ENCODE data around the gene ARHGAP18. TPM values are rescaled to one million over a fixed set of nuclear protein-coding genes. Genes with fewer than 3 reads are reported as not detected.

Gene ARHGAP18
- total and polyA plus RNA-seq, 2 of the 13 experiments (the other 11 are each of a cell fraction or from before 2014, with no cell fraction given) = 58.2 to 115 TPM

GRCh38 chr6:129637340-129638054 is 72.5 kb downstream of the ARHGAP18 start (continued):
- TF ChIP-seq ZNF253 (CRISPR knock-in tag; IDR thresholded peaks at IDR 0.05; ENCODE audit: borderline replicate concordance) (no peak), HCFC1 (IDR thresholded peaks at IDR 0.05; ENCODE audit: low read depth, low read length) (no peak), GMEB2 (CRISPR knock-in tag; IDR thresholded peaks at IDR 0.05; ENCODE audit: low read depth) (no peak), FOXO1 (CRISPR knock-in tag; IDR thresholded peaks at IDR 0.05) (no peak), SRSF4 (IDR thresholded peaks at IDR 0.05; ENCODE audit: low read depth, low read length, poor library complexity, severe bottlenecking) (no peak), CREB1 (IDR thresholded peaks at IDR 0.05) (no peak), CREB1 (CRISPR knock-in tag; IDR thresholded peaks at IDR 0.05) (no peak), FUBP1 (CRISPR knock-in tag; IDR thresholded peaks at IDR 0.05; ENCODE audit: borderline replicate concordance) (no peak), ZFP36 (IDR thresholded peaks at IDR 0.05; ENCODE audit: borderline replicate concordance, low read depth, low read length, partially characterized antibody) (no peak), TEAD2 (CRISPR knock-in tag; IDR thresholded peaks at IDR 0.05) (no peak), ATF7-NPFF (CRISPR knock-in tag; IDR thresholded peaks at IDR 0.05; ENCODE audit: low read depth) (no peak), CC2D1A (CRISPR knock-in tag; IDR thresholded peaks at IDR 0.05) (no peak), NBN (conservative IDR thresholded peaks at IDR 0.05) (no peak), ZNF496 (CRISPR knock-in tag; IDR thresholded peaks at IDR 0.05; ENCODE audit: insufficient replicate concordance) (no peak), TEAD3 (CRISPR knock-in tag; optimal IDR thresholded peaks at IDR 0.05; ENCODE audit: borderline replicate concordance) (no peak)
- TF ChIP-seq, protein P1, sequence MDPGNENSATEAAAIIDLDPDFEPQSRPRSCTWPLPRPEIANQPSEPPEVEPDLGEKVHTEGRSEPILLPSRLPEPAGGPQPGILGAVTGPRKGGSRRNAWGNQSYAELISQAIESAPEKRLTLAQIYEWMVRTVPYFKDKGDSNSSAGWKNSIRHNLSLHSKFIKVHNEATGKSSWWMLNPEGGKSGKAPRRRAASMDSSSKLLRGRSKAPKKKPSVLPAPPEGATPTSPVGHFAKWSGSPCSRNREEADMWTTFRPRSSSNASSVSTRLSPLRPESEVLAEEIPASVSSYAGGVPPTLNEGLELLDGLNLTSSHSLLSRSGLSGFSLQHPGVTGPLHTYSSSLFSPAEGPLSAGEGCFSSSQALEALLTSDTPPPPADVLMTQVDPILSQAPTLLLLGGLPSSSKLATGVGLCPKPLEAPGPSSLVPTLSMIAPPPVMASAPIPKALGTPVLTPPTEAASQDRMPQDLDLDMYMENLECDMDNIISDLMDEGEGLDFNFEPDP (CRISPR knock-in tag; conservative IDR thresholded peaks at IDR 0.05) = no peak
- TF ChIP-seq, protein P2, sequence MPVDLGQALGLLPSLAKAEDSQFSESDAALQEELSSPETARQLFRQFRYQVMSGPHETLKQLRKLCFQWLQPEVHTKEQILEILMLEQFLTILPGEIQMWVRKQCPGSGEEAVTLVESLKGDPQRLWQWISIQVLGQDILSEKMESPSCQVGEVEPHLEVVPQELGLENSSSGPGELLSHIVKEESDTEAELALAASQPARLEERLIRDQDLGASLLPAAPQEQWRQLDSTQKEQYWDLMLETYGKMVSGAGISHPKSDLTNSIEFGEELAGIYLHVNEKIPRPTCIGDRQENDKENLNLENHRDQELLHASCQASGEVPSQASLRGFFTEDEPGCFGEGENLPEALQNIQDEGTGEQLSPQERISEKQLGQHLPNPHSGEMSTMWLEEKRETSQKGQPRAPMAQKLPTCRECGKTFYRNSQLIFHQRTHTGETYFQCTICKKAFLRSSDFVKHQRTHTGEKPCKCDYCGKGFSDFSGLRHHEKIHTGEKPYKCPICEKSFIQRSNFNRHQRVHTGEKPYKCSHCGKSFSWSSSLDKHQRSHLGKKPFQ (CRISPR knock-in tag; IDR thresholded peaks at IDR 0.05; ENCODE audit: insufficient replicate concordance) = no peak
- TF ChIP-seq, protein P3, sequence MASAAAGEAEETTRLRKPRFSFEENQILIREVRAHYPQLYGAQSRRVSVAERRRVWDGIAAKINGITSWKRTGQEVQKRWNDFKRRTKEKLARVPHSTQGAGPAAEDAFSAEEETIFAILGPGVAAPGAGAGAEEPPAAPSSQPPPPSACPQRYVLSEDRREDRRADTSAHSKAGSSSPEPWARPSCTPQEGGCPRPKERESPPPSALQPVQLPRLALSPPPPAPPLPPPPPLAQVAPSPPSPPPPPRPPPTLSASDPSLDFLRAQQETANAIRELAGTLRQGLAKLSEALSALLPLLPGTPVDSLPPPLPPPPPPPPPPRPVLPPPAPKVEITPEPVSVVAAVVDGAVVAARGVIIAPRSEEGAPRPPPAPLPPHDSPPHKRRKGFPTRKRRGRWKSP (CRISPR knock-in tag; IDR thresholded peaks at IDR 0.05) = no peak
- TF ChIP-seq, protein P4, sequence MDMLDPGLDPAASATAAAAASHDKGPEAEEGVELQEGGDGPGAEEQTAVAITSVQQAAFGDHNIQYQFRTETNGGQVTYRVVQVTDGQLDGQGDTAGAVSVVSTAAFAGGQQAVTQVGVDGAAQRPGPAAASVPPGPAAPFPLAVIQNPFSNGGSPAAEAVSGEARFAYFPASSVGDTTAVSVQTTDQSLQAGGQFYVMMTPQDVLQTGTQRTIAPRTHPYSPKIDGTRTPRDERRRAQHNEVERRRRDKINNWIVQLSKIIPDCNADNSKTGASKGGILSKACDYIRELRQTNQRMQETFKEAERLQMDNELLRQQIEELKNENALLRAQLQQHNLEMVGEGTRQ (IDR thresholded peaks at IDR 0.05; ENCODE audit: low read depth, low read length) = no peak
- TF ChIP-seq, protein P4 (CRISPR knock-in tag; IDR thresholded peaks at IDR 0.05; ENCODE audit: borderline replicate concordance) = no peak
